ENCODE data around the gene ATP7B.

DNA sequence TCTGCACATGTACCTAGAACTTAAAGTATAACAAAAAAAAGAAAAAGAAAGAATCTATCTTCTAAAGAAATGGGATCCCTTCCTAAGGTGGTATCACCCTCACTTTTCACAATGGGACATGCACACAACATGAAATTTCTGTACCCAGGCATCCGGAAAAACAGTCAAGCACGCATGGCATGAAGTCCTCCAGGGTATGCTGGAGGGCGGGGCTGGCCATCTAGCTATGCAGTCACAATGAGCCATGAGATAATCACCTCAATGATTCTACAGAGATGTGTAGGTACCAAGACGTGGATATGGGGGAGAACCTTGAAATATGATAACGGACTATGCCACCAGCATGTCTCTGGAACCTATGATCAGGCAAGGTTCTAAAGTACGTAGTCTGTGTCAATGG, 79.6 kb downstream of the ATP7B start:
- TF ChIP-seq, protein P1, sequence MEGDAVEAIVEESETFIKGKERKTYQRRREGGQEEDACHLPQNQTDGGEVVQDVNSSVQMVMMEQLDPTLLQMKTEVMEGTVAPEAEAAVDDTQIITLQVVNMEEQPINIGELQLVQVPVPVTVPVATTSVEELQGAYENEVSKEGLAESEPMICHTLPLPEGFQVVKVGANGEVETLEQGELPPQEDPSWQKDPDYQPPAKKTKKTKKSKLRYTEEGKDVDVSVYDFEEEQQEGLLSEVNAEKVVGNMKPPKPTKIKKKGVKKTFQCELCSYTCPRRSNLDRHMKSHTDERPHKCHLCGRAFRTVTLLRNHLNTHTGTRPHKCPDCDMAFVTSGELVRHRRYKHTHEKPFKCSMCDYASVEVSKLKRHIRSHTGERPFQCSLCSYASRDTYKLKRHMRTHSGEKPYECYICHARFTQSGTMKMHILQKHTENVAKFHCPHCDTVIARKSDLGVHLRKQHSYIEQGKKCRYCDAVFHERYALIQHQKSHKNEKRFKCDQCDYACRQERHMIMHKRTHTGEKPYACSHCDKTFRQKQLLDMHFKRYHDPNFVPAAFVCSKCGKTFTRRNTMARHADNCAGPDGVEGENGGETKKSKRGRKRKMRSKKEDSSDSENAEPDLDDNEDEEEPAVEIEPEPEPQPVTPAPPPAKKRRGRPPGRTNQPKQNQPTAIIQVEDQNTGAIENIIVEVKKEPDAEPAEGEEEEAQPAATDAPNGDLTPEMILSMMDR (IDR thresholded peaks at IDR 0.05): no peak
- TF ChIP-seq POLR2AphosphoS5 (IDR thresholded peaks at IDR 0.05) (no peak), EP300 (IDR thresholded peaks at IDR 0.05) (no peak)
